ENCODE measurements around the gene TRIM26.
"Not testable (repeated sequence)": the region's sequence is repeated elsewhere in the genome, so short reads cannot be mapped to it uniquely, and the experiment has no call there.

TRIM26 gene

GRCh38 chr6:30221395-30221794 lies 8.2 kb upstream of the TRIM26 start:
- not testable (repeated sequence) for H3K27me3 Mint-ChIP-seq; H3K36me3 Mint-ChIP-seq (ENCODE audit: low read depth); H3K27ac Mint-ChIP-seq; DNase-seq; H3K4me1 Mint-ChIP-seq (ENCODE audit: low read depth); H3K9me3 Mint-ChIP-seq; H3K4me3 Mint-ChIP-seq

- no peaks in the 10 kb centered on the region for H3K27me3 Mint-ChIP-seq
- H3K4me1 Mint-ChIP-seq (ENCODE audit: low read depth) = peaks cover 18% of the 10 kb centered on the region
- H3K36me3 Mint-ChIP-seq (ENCODE audit: low read depth) = peaks cover 3% of the 10 kb centered on the region
- DNase-seq = peak; percentile 64
- no peak overlapping the region for H3K27ac Mint-ChIP-seq
- H3K4me3 Mint-ChIP-seq = no peak overlapping the region
- H3K9me3 Mint-ChIP-seq = peaks cover 5% of the 10 kb centered on the region
These were observed 6.0 kb upstream of the TRIM26 start for GRCh38 chr6:30219244-30219643.

DNA sequence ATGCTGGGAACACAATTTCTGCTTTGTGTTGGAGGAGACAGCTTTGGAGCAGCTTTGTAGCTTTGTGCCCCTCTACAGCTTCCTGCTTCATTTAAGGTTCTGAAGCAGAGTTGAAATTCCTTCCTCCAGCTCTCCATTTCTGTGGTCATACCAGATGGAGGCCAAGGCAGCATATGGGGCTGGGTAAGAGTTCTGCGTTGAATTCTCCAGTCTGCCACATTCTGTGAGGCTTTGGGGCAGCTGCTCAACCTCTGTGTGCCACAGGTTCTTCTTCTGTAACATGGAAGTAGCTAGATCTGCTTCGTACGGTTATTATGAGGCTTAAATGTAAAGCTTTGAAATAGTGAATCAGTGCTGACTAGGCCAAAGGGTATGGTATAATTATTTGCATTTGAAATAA lies 2.9 kb upstream of the TRIM26 start:
- no peak for DNase-seq
- no peaks in the 10 kb centered on the region for H3K9me3 Mint-ChIP-seq
- peaks cover 40% of the 10 kb centered on the region for H3K4me1 Mint-ChIP-seq (ENCODE audit: low read depth)
- H3K36me3 Mint-ChIP-seq (ENCODE audit: low read depth) = peaks cover 17% of the 10 kb centered on the region
- no peak overlapping the region for H3K4me3 Mint-ChIP-seq
- no peaks in the 10 kb centered on the region for H3K27me3 Mint-ChIP-seq
- H3K27ac Mint-ChIP-seq = no peak overlapping the region

GRCh38 chr6:30214657-30214982 lies 1.4 kb upstream of the TRIM26 start:
- peaks cover 52% of the 10 kb centered on the region for H3K4me1 Mint-ChIP-seq (ENCODE audit: low read depth)
- peak overlapping the region; percentile 99 for H3K27ac Mint-ChIP-seq
- no peaks in the 10 kb centered on the region for H3K9me3 Mint-ChIP-seq
- H3K36me3 Mint-ChIP-seq (ENCODE audit: low read depth) = peaks cover 27% of the 10 kb centered on the region
- H3K27me3 Mint-ChIP-seq = no peaks in the 10 kb centered on the region
- no peak for DNase-seq
- peak overlapping the region; percentile 92 for H3K4me3 Mint-ChIP-seq

DNA sequence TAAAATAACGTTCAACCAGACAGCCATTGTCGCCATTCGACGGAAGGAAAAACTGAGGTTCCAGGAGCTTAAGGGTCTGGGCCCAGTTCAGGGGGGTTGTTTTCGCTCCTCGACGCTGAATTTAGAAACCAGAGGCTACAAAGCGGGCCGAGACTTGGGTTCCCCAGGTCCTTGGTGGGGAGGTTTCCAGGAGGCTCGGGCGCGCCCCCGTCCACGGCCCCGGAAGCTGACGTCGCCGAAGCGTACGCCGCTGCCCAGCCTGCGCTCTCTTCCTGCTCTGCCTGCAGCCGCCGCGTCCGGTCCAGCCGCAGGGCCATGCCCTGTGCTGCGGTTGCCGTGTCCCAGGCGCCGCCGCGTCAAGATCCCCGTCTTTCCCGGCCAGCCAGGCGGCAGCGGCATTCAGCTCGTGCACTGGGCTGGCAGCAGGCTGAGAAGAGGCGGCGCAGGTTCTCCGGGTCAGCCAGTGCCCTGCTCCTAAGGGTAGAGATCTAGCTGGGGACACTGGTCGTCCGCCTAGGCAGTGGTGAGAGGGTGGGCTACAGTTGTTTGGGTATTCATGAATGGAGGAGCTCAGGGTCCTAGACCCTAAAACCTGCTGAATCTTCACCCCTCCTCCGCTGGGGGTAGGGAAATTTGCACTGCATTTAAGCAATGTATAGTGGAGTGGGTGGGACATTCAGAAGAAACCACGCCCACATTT lies 901 bp upstream of the TRIM26 start:
- H3K4me1 Mint-ChIP-seq (ENCODE audit: low read depth) = peaks cover 52% of the 10 kb centered on the region
- peak; percentile 84 for DNase-seq
- H3K4me3 Mint-ChIP-seq = peak overlapping the region; percentile 92
- H3K36me3 Mint-ChIP-seq (ENCODE audit: low read depth) = peaks cover 32% of the 10 kb centered on the region
- peak overlapping the region; percentile 99 for H3K27ac Mint-ChIP-seq
- no peaks in the 10 kb centered on the region for H3K27me3 Mint-ChIP-seq
- no peaks in the 10 kb centered on the region for H3K9me3 Mint-ChIP-seq

- DNase-seq = no peak
- H3K4me1 Mint-ChIP-seq (ENCODE audit: low read depth) = peaks cover 55% of the 10 kb centered on the region
- H3K4me3 Mint-ChIP-seq = peak overlapping the region; percentile 92
- H3K9me3 Mint-ChIP-seq = no peaks in the 10 kb centered on the region
- no peaks in the 10 kb centered on the region for H3K27me3 Mint-ChIP-seq
- H3K27ac Mint-ChIP-seq = peak overlapping the region; percentile 99
- H3K36me3 Mint-ChIP-seq (ENCODE audit: low read depth) = peaks cover 37% of the 10 kb centered on the region
These were observed 406 bp upstream of the TRIM26 start for GRCh38 chr6:30213667-30213956.

DNA sequence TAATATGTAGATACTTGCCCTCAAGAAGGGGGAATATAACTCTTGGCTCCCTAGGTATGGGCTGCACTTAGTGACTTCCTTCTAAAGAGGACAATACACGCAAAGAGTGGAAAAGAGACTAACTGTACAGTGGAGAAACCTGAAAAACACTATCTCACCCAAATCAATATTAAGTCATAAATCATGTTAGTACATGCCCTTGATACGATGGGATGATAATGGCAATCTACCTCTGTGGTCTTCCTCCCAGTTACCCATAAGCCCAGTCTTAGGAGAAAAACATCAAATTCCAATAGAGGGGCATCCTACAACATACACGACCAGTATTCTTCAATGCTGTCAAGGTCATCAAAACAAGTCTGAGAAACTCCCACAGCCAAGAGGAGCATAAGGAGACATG lies 1.3 kb downstream of the TRIM26 start:
- Mint-ChIP-seq H3K4me1 (ENCODE audit: low read depth) (peaks cover 71% of the 10 kb centered on the region), H3K9me3 (no peaks in the 10 kb centered on the region), H3K27ac (peak overlapping the region; percentile 99), H3K27me3 (no peaks in the 10 kb centered on the region), H3K4me3 (peak overlapping the region; percentile 92), H3K36me3 (ENCODE audit: low read depth) (peaks cover 52% of the 10 kb centered on the region)
- no peak for DNase-seq

DNA sequence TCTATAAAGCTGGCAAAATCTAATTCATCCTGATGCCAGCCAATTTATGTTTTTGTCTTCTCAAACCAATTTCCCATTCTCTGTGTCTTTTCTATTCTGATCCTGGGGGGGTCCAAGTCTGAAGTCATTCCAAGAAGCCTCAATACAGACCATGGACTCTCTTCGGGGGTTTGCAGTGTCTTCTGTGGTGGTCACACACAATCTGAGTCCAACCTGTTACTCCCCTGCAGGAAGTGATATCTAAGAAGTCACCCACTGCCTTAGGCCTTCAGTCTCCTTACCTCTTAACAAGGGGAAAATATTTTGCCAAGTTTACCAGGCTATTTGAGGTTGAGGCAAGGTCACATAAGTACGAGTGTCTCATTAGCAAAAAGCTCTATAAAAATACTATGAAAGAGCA lies 1.9 kb downstream of the TRIM26 start:
- Mint-ChIP-seq H3K4me1 (ENCODE audit: low read depth) (peaks cover 77% of the 10 kb centered on the region), H3K4me3 (peak overlapping the region; percentile 92), H3K27ac (peak overlapping the region; percentile 99), H3K9me3 (no peaks in the 10 kb centered on the region), H3K27me3 (no peaks in the 10 kb centered on the region), H3K36me3 (ENCODE audit: low read depth) (peaks cover 58% of the 10 kb centered on the region)
- DNase-seq = no peak

DNA sequence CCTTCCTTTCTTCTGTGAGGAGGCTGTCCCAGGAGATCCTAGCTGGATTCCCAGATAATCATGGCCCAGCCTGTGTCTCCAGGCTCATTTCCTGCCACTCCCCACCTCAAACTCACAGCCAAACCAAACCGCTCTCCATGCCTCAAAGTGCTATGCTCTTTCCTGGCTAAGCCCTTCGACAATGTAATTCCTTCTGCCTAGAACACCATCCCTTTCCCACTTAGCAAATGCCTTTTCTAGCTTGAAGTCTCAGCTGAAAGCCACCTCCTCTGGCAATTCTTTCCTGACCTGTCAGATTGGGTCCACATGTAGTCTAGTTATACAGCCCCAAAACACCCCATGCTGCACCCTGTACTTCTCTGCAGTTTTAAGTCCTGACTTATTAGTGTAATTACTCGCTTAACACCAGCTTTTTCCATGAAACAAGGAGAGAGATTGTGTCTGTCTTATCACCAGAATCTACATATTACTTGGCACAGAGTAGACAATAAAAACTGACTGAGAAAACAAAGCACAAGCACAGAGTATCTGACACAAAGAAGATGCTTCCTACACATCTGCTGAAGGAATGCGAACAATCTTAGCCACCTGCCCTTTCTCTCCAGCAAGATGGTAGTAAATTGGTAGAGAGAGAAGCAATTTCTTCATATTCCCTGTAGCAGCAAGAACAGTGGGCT lies 5.4 kb downstream of the TRIM26 start:
- Mint-ChIP-seq H3K4me1 (ENCODE audit: low read depth) (peaks cover 79% of the 10 kb centered on the region), H3K27me3 (no peaks in the 10 kb centered on the region), H3K36me3 (ENCODE audit: low read depth) (peaks cover 83% of the 10 kb centered on the region), H3K9me3 (no peaks in the 10 kb centered on the region), H3K4me3 (no peak overlapping the region), H3K27ac (no peak overlapping the region)
- no peak for DNase-seq

DNA sequence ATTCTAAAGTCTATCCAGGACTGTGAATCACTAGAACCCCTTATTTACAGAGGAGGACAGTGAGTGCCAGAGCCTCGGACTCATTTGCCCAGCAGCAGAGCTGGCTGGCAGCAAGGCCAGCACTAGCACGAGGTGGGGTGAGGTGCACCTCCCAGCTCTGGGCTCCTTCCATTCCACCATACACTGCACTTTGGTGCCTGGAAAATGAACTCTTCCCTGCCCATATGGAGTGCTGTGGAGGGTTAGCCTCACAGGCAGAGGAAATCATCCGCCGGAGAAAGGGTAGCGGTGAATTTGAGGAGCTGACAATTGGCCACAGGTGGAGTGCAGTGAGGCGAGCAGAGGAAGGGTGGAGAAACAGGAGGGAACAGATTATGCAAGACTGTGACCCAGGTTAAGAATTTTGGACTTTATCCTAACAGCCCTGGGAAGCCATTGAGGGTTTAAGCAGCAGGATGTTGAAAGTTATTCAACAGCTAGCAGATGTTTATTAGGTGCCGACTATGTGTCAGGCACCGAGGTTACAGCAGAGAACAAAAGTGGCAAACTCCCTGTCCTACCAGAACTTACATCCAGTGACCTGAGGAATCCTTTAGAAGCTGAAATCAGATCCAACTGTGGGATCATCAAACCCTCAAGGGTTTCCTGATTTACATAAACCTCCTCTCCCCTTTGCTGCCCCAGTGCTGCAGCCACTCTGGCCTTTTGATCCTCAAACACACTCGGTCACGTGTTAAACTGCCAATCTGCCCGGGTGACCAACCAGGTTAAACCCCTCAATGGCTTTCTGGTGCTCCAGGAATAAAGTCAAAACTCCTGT lies 6.2 kb downstream of the TRIM26 start:
- Mint-ChIP-seq H3K9me3 (no peaks in the 10 kb centered on the region), H3K4me1 (ENCODE audit: low read depth) (peaks cover 82% of the 10 kb centered on the region), H3K27me3 (no peaks in the 10 kb centered on the region), H3K36me3 (ENCODE audit: low read depth) (peaks cover 85% of the 10 kb centered on the region), H3K4me3 (no peak overlapping the region), H3K27ac (no peak overlapping the region)
- no peak for DNase-seq

DNA sequence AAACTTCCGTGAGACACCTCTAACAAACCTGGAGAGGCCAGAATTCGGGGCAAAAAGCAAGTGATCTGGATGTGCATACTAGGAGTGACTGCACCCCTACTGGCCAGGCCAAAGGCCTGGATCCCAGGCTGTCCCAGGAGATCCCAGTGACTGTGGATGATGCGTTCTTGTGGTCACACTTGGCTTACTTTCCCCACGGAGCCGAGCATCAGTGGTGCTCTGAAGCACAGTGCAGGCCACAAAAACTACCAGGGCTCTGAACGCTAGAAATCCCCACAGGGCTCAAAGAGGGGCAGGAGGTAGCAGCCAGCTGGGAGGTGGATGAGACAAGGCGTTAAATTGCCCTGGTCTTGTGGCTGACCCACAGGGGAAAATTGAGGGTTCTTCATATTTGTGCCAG lies 7.1 kb downstream of the TRIM26 start:
- Mint-ChIP-seq H3K4me3 (no peak overlapping the region), H3K36me3 (ENCODE audit: low read depth) (peaks cover 83% of the 10 kb centered on the region), H3K27ac (no peak overlapping the region), H3K9me3 (no peaks in the 10 kb centered on the region), H3K27me3 (no peaks in the 10 kb centered on the region), H3K4me1 (ENCODE audit: low read depth) (peaks cover 79% of the 10 kb centered on the region)
- no peak for DNase-seq

GRCh38 chr6:30204116-30204515 lies 9.1 kb downstream of the TRIM26 start:
- Mint-ChIP-seq H3K27me3 (no peaks in the 10 kb centered on the region), H3K9me3 (no peaks in the 10 kb centered on the region), H3K4me3 (no peak overlapping the region), H3K4me1 (ENCODE audit: low read depth) (peaks cover 69% of the 10 kb centered on the region), H3K36me3 (ENCODE audit: low read depth) (peaks cover 85% of the 10 kb centered on the region), H3K27ac (no peak overlapping the region)
- DNase-seq = no peak

- Mint-ChIP-seq H3K27me3 (no peaks in the 10 kb centered on the region), H3K36me3 (ENCODE audit: low read depth) (peaks cover 83% of the 10 kb centered on the region), H3K4me3 (no peak overlapping the region), H3K9me3 (no peaks in the 10 kb centered on the region), H3K4me1 (ENCODE audit: low read depth) (peaks cover 53% of the 10 kb centered on the region), H3K27ac (no peak overlapping the region)
- DNase-seq = no peak
These were observed 10.8 kb downstream of the TRIM26 start for GRCh38 chr6:30202366-30202765.

- Mint-ChIP-seq H3K4me1 (ENCODE audit: low read depth) (peaks cover 38% of the 10 kb centered on the region), H3K36me3 (ENCODE audit: low read depth) (peaks cover 87% of the 10 kb centered on the region), H3K27me3 (no peaks in the 10 kb centered on the region), H3K9me3 (no peaks in the 10 kb centered on the region), H3K4me3 (no peak overlapping the region), H3K27ac (peak overlapping the region; percentile 40)
- no peak for DNase-seq
These were observed 12.5 kb downstream of the TRIM26 start for GRCh38 chr6:30200551-30201281.
